Measurements from ENCODE around the gene GRM8.

Gene GRM8

DNA sequence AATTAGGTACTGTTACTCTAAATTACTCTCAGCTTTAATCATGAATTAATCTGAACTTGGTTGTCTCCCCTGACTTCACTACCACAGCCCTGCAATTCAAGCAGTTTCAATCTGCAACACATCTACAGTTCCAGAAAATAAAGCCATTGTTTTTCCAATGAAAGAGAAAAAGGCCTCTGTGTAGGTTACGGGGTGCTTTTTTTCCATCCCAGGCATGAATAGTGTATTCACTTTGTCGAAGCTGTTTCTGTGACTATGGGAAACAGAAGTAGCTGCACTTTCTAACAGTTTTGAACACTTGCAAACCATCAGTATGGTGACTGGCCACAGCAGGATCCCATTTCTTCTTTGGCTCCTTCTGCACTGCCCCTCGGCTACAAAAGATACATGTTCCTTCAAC is 460.2 kb downstream of the GRM8 start:
- TF ChIP-seq, protein P1, sequence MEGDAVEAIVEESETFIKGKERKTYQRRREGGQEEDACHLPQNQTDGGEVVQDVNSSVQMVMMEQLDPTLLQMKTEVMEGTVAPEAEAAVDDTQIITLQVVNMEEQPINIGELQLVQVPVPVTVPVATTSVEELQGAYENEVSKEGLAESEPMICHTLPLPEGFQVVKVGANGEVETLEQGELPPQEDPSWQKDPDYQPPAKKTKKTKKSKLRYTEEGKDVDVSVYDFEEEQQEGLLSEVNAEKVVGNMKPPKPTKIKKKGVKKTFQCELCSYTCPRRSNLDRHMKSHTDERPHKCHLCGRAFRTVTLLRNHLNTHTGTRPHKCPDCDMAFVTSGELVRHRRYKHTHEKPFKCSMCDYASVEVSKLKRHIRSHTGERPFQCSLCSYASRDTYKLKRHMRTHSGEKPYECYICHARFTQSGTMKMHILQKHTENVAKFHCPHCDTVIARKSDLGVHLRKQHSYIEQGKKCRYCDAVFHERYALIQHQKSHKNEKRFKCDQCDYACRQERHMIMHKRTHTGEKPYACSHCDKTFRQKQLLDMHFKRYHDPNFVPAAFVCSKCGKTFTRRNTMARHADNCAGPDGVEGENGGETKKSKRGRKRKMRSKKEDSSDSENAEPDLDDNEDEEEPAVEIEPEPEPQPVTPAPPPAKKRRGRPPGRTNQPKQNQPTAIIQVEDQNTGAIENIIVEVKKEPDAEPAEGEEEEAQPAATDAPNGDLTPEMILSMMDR (IDR thresholded peaks at IDR 0.05; ENCODE audit: low read depth, low read length) = no peak
- H3K4me3 ChIP-seq (ENCODE audit: low read depth, low read length) = no peak overlapping the region

DNA sequence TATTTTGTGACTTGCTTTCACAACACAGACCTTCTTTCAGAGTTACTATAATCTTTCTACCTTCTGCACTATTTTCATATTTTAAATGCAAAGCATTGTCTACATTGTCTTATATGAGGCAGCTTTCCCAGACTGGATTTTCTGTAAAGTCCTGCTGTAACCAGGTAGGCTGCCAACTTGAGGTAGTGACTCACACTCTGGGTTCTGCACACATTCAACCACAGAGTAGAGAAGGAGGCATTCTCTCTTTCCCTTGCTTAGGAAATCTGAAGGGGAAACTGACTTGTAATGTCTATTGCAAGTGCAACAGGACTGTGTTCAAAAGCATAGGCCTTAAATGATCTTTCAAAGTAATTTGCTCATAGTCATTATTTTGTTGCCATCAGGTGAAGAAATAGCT is 461.4 kb downstream of the GRM8 start:
- no peak overlapping the region for H3K4me3 ChIP-seq (ENCODE audit: low read depth, low read length)
- TF ChIP-seq, protein P1 (IDR thresholded peaks at IDR 0.05; ENCODE audit: low read depth, low read length) = no peak

DNA sequence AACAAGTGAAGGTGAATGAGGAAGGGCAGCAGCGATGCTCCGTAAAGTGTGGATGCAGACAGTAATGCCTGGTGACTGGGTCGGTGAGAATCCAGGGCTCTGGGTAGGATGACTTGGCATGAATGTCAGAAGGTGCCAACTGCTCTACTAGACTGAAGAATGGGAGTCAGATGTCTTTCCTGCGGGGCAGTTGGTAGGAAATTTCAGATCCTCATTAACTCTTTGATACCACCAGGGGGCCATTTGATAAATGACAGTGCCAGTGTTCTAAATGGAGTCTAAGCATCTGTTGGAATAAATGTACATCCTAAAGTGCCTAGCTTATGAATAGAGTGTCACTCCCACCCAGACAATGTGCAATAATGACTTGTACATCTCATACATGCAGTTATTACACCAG is 462.0 kb downstream of the GRM8 start:
- no peak overlapping the region for H3K4me3 ChIP-seq (ENCODE audit: low read depth, low read length)
- TF ChIP-seq, protein P1 (IDR thresholded peaks at IDR 0.05; ENCODE audit: low read depth, low read length) = 0 out of 2 replicates have a peak, but pooled peaks have one; percentile 4

- no peak overlapping the region for H3K4me3 ChIP-seq (ENCODE audit: low read depth, low read length)
- TF ChIP-seq, protein P1 (IDR thresholded peaks at IDR 0.05; ENCODE audit: low read depth, low read length) = no peak
Observed at GRCh38 chr7:126783613-126784012, 469.1 kb downstream of the GRM8 start.

GRCh38 chr7:126780993-126781392 is 471.7 kb downstream of the GRM8 start:
- TF ChIP-seq, protein P1 (IDR thresholded peaks at IDR 0.05; ENCODE audit: low read depth, low read length) = no peak
- H3K4me3 ChIP-seq (ENCODE audit: low read depth, low read length) = no peak overlapping the region

DNA sequence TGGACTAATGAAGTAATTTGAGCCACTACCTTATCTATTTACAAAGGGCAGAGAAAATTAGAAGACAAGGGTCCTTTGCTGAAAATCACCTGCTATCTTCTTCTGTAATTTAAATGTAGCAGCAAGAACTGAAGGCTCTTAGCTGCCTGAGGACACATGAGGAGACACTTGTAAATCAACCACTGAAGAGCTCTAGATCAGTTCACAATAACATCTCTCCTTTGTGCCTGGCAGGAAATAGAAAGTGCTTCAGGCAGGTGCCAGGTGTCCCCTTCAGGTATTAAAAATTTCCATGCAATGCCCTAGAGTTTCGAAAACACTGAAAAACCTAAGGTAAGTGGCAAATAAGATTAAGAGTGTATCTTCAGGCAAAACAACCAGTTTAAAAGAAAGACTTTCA is 474.6 kb downstream of the GRM8 start:
- H3K4me3 ChIP-seq (ENCODE audit: low read depth, low read length) = no peak overlapping the region
- TF ChIP-seq, protein P1 (IDR thresholded peaks at IDR 0.05; ENCODE audit: low read depth, low read length) = no peak

DNA sequence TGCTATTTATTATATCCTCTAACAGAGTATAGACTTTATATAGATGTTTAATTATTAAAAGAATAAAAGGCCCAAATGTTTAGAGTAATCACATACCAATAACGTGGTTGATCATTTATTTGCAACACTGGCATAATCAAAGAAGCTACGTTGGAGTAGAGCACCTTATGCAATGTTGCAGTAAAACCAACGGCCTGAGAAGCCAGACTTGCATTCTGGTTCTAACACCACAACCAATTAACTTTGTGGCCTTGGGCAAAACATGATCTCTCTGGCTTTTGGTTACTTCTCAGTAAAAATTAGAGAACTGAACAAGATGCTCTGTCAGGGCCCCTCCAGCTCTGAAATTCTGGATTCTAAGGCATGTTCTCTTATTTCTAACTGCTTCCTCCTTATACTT is 476.2 kb downstream of the GRM8 start:
- no peak overlapping the region for H3K4me3 ChIP-seq (ENCODE audit: low read depth, low read length)
- TF ChIP-seq, protein P1 (IDR thresholded peaks at IDR 0.05; ENCODE audit: low read depth, low read length) = no peak
